ENCODE data around the gene GPC3. TPM values are rescaled to one million over a fixed set of nuclear protein-coding genes. Genes with fewer than 3 reads are reported as not detected.

The GPC3 gene
- total RNA-seq, 2 experiments from 2014 or later: 0.25 to 0.59 TPM

DNA sequence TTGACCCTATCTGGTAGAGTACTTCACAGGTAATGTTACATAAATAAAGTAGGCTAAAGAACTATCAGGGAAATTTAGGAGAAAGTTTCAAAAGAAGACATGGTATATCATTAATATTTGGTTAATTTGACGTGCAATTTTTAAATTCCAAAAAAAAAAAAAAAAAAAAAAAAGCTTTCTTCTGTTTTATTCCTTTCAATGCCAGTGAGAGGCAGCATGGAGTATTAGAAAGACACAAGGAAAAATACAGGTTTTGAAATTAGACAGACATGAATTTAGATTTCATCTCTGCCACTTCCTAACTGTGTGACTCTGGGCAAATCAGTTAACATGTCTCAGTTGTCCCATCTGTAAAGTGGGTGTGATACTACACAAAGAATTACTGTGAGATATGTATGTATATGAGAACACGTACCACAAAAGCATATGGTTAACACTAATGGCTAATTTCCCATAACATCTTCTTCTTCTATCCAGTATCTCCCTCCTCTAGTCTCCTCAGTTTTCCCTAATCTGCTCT lies 132.5 kb downstream of the GPC3 start:
- Mint-ChIP-seq H3K27ac (no peak overlapping the region), H3K36me3 (ENCODE audit: low read depth) (no peaks in the 10 kb centered on the region), H3K9me3 (no peaks in the 10 kb centered on the region), H3K4me1 (ENCODE audit: low read depth) (no peaks in the 10 kb centered on the region), H3K27me3 (no peaks in the 10 kb centered on the region), H3K4me3 (no peak overlapping the region)
- ChIA-PET POLR2A (no interaction called here), CTCF (interaction anchor here (0.6 to 1.7 kb wide), 3 partner anchors 13 to 227 kb away, joined by 3 to 6 read pairs (median 4); no protein-coding TSS in a partner anchor)
- TF ChIP-seq, protein P1, sequence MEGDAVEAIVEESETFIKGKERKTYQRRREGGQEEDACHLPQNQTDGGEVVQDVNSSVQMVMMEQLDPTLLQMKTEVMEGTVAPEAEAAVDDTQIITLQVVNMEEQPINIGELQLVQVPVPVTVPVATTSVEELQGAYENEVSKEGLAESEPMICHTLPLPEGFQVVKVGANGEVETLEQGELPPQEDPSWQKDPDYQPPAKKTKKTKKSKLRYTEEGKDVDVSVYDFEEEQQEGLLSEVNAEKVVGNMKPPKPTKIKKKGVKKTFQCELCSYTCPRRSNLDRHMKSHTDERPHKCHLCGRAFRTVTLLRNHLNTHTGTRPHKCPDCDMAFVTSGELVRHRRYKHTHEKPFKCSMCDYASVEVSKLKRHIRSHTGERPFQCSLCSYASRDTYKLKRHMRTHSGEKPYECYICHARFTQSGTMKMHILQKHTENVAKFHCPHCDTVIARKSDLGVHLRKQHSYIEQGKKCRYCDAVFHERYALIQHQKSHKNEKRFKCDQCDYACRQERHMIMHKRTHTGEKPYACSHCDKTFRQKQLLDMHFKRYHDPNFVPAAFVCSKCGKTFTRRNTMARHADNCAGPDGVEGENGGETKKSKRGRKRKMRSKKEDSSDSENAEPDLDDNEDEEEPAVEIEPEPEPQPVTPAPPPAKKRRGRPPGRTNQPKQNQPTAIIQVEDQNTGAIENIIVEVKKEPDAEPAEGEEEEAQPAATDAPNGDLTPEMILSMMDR (IDR thresholded peaks at IDR 0.05): no peak
- no peak for ATAC-seq (ENCODE audit: poor library complexity)
- Histone ChIP-seq H3K9me3 (ENCODE audit: control insufficient read depth in 1 of 2, insufficient read depth in 1 of 2, low read length in 2 of 2) (no peaks in the 10 kb centered on the region), H3K36me3 (ENCODE audit: insufficient read depth, low read length) (no peaks in the 10 kb centered on the region), H3K4me3 (ENCODE audit: low read length) (no peak overlapping the region), H3K27ac (ENCODE audit: low read depth in 1 of 2, low read length in 2 of 2) (no peak overlapping the region), H3K4me1 (ENCODE audit: insufficient read depth, low read length) (no peaks in the 10 kb centered on the region), H3K27me3 (ENCODE audit: control insufficient read depth in 1 of 2, insufficient read depth in 2 of 2, low read length in 2 of 2) (no peaks in the 10 kb centered on the region)
- intact Hi-C loops (cut with DNase I, micrococcal nuclease): no loop called here
- DNase-seq: no peak

DNA sequence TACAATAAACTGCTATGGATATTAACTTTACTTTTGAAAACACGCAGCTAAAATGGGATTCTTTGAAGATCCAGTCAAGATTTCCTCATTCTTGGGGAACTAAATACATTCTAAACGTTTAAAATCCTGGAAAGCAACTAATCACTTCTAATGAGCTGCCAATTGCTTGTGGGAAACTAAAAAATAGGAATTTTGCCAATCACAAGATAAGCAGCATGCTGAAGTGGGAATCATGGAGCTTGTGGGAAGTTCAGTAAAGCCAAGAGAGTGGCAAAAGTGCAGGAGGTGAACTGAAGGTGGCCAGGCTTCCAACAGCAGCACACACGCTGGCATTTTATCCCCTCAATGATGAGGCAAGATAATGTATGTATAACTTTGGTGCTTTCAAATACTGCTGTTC lies 133.0 kb downstream of the GPC3 start:
- Mint-ChIP-seq H3K9me3 (no peaks in the 10 kb centered on the region), H3K4me1 (ENCODE audit: low read depth) (no peaks in the 10 kb centered on the region), H3K36me3 (ENCODE audit: low read depth) (no peaks in the 10 kb centered on the region), H3K27me3 (no peaks in the 10 kb centered on the region), H3K4me3 (no peak overlapping the region), H3K27ac (no peak overlapping the region)
- TF ChIP-seq, protein P1 (IDR thresholded peaks at IDR 0.05): no peak
- H3K4me3 ChIP-seq (ENCODE audit: low read length): no peak overlapping the region
- ChIA-PET CTCF (no interaction called here), POLR2A (no interaction called here)
- H3K27me3 ChIP-seq (ENCODE audit: control insufficient read depth in 1 of 2, insufficient read depth in 2 of 2, low read length in 2 of 2): no peaks in the 10 kb centered on the region
- H3K36me3 ChIP-seq (ENCODE audit: insufficient read depth, low read length): no peaks in the 10 kb centered on the region
- no peaks in the 10 kb centered on the region for H3K9me3 ChIP-seq (ENCODE audit: control insufficient read depth in 1 of 2, insufficient read depth in 1 of 2, low read length in 2 of 2)
- intact Hi-C loops (cut with DNase I, micrococcal nuclease): no loop called here
- no peak for DNase-seq
- no peaks in the 10 kb centered on the region for H3K4me1 ChIP-seq (ENCODE audit: insufficient read depth, low read length)
- no peak overlapping the region for H3K27ac ChIP-seq (ENCODE audit: low read depth in 1 of 2, low read length in 2 of 2)
- ATAC-seq (ENCODE audit: poor library complexity): no peak

DNA sequence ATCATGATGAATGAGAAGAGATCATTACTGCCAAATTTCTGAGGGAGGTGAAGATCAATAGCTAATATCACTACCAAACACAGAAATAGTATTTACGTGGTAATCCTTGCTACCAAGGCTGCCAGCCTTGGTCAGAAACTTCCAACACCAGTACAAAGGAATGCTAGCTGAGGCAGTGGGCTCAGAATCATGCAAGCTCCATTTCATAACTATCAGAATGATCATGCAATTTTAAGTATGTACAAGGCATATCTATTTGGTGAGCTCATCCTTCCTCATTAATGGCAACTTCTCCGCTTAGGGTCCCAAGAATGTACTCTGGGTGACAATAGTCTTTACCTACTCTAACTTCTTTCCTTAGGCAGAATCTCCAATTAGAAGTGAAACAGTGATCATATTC lies 135.0 kb downstream of the GPC3 start:
- POLR2A ChIA-PET: no interaction called here
- Histone ChIP-seq H3K27me3 (ENCODE audit: control insufficient read depth in 1 of 2, insufficient read depth in 2 of 2, low read length in 2 of 2) (no peaks in the 10 kb centered on the region), H3K27ac (ENCODE audit: low read depth in 1 of 2, low read length in 2 of 2) (no peak overlapping the region), H3K4me3 (ENCODE audit: low read length) (no peak overlapping the region), H3K9me3 (ENCODE audit: control insufficient read depth in 1 of 2, insufficient read depth in 1 of 2, low read length in 2 of 2) (no peaks in the 10 kb centered on the region), H3K36me3 (ENCODE audit: insufficient read depth, low read length) (no peaks in the 10 kb centered on the region), H3K4me1 (ENCODE audit: insufficient read depth, low read length) (no peaks in the 10 kb centered on the region)
- DNase-seq: no peak
- Mint-ChIP-seq H3K4me1 (ENCODE audit: low read depth) (no peaks in the 10 kb centered on the region), H3K27ac (no peak overlapping the region), H3K36me3 (ENCODE audit: low read depth) (no peaks in the 10 kb centered on the region), H3K9me3 (no peaks in the 10 kb centered on the region), H3K27me3 (no peaks in the 10 kb centered on the region), H3K4me3 (no peak overlapping the region)
- CTCF ChIA-PET: no interaction called here
- no peak for ATAC-seq (ENCODE audit: poor library complexity)
- intact Hi-C loops (cut with DNase I, micrococcal nuclease): no loop called here
- TF ChIP-seq, protein P1 (IDR thresholded peaks at IDR 0.05): no peak

Measured in CD4-positive, alpha-beta T cell (primary cell).